ENCODE results near the gene ATP6V1F.
"Not testable (repeated sequence)": the region's sequence is repeated elsewhere in the genome, so short reads cannot be mapped to it uniquely, and the experiment has no call there.

GRCh38 chr7:128912709-128913495, 50.2 kb downstream of the ATP6V1F start:
- TF ChIP-seq CTCF, POLR2A (IDR thresholded peaks at IDR 0.05): not testable (repeated sequence)
